ENCODE measurements around the gene MBD3.

Gene MBD3

DNA sequence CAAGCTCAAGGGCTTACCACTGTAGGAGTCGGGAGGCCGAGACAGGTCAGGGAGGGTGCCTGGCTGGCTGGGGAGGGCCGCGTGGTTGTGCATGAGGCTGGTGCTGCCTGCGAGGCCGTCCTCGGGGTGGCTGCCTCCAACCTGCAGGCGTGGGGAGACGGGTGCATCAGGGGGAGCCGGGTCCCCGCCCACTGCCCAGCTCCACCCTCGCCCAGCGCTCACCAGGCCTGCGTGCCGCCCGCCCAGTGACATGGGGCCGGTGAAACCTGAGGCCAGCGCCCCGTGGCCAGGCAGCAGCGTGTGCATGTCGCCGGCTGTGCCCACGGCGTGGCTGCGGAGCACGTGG, 26.4 kb upstream of the MBD3 start:
- TF ChIP-seq, protein P1, sequence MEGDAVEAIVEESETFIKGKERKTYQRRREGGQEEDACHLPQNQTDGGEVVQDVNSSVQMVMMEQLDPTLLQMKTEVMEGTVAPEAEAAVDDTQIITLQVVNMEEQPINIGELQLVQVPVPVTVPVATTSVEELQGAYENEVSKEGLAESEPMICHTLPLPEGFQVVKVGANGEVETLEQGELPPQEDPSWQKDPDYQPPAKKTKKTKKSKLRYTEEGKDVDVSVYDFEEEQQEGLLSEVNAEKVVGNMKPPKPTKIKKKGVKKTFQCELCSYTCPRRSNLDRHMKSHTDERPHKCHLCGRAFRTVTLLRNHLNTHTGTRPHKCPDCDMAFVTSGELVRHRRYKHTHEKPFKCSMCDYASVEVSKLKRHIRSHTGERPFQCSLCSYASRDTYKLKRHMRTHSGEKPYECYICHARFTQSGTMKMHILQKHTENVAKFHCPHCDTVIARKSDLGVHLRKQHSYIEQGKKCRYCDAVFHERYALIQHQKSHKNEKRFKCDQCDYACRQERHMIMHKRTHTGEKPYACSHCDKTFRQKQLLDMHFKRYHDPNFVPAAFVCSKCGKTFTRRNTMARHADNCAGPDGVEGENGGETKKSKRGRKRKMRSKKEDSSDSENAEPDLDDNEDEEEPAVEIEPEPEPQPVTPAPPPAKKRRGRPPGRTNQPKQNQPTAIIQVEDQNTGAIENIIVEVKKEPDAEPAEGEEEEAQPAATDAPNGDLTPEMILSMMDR (IDR thresholded peaks at IDR 0.05; ENCODE audit: low read depth, low read length), result no peak
- no peak overlapping the region for H3K4me3 ChIP-seq (ENCODE audit: low read depth, low read length)

DNA sequence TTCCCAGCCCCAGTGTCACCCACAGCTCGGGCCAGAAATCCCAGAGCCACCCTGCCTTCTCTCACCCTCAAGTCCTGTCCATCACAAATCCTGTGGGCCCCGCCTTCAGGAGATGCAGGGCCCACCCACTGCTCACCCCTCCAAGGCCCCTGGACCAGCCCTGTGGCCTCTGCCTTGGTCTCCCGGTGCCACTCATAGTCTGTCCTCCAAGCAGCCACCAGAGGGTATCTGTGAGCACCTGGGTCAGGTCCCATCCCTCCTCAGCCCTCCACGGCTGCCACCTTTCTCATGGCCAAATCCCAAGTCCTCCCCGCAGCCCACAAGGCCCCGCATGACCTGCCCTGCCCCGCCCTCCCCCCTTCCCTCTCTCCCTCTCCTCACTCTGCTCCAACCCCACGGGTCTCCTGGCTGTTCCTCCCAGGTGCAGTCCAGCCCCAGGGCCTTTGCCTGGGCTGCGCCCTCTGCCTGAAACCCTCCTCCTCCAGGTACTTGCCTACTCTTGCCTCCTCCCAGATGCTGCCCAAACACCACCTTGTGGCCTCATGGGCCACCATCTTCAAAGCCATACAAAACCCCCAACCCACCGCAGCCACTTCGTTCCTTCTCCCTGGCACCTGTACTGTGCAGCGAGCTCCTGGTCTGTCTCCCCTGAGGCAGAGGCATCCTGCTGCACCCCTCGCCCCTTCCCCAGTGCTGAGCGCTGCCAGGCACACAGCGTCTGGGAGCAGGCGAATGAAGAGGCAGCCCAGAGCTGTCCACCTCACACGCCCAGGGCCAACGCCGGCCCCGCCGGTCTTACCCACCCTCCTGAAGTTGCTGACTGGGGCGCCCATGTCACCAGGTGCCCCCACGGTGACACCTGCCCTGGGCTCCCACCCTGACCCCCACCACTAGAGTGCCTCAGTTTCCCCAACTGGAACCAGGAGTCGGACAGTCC, 25.8 kb upstream of the MBD3 start:
- H3K4me3 ChIP-seq (ENCODE audit: low read depth, low read length), result no peak overlapping the region
- TF ChIP-seq, protein P1 (IDR thresholded peaks at IDR 0.05; ENCODE audit: low read depth, low read length), result no peak

DNA sequence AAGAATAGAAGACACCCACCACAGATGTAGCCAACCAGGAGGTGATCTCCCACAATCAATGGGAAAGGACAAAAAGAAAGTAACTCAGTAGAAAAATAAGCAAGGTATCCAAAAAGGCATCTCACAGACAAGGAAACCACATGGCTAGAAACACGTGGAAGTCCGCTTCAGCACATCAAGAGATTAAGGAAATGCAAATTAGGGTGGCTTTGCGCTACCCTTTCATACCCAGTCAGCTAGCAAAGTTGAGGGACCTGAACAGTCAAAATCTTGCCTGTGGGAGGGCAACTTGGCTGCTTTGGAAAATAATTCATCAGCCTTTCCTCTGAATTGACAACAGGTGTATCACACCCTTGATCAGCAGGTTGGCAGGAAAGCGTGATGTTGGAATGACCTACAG, 24.2 kb upstream of the MBD3 start:
- TF ChIP-seq, protein P1 (IDR thresholded peaks at IDR 0.05; ENCODE audit: low read depth, low read length), result no peak
- H3K4me3 ChIP-seq (ENCODE audit: low read depth, low read length), result no peak overlapping the region

DNA sequence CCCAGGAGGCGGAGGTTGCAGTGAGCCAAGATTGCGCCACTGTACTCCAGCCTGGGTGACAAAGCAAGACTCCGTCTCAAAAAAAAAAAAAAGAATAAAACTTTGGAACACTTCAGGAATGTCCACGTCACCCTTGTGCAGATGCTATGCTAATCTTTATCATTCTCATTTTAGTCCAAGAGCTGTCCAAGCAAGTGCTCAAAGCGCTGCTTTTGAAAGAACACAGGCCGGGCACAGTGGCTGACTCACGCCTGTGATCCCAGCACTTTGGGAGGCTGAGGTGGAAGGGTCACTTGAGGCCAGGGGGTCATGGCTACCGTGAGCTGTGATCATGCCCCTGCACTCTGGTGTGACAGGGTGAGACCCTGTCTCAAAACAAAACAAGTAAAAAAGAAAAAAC, 23.7 kb upstream of the MBD3 start:
- no peak overlapping the region for H3K4me3 ChIP-seq (ENCODE audit: low read depth, low read length)
- TF ChIP-seq, protein P1 (IDR thresholded peaks at IDR 0.05; ENCODE audit: low read depth, low read length), result no peak

DNA sequence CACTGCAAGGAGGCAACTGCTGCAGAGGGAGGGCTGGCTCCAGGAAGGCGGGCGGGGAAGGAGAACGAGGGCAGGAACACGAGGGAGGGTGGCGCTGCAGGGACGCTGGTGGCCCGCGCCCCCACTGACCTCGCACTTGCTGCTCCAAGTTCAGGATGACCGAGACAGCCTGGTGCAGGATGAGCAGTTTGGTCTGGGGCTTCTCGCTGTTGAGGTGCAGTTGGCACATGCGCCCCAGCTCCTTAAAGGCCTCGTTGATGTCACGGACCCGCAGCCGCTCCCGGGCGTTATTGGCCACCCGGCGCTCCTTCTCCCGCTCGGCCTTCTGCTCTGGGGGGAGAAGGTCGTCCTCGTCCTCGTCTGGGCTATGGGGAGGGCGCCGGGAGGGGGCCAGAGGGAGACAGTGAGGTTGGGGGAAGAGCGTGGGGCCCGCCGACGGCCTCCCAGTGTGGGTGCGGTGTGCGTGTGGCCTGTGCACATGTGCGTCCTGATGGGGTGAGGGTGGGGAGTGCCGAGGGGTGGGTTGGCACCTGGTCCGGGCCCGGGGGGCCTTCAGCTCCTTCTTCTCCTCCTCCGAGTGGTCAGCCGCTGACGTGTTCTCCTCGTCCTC, 22.6 kb upstream of the MBD3 start:
- no peak overlapping the region for H3K4me3 ChIP-seq (ENCODE audit: low read depth, low read length)

DNA sequence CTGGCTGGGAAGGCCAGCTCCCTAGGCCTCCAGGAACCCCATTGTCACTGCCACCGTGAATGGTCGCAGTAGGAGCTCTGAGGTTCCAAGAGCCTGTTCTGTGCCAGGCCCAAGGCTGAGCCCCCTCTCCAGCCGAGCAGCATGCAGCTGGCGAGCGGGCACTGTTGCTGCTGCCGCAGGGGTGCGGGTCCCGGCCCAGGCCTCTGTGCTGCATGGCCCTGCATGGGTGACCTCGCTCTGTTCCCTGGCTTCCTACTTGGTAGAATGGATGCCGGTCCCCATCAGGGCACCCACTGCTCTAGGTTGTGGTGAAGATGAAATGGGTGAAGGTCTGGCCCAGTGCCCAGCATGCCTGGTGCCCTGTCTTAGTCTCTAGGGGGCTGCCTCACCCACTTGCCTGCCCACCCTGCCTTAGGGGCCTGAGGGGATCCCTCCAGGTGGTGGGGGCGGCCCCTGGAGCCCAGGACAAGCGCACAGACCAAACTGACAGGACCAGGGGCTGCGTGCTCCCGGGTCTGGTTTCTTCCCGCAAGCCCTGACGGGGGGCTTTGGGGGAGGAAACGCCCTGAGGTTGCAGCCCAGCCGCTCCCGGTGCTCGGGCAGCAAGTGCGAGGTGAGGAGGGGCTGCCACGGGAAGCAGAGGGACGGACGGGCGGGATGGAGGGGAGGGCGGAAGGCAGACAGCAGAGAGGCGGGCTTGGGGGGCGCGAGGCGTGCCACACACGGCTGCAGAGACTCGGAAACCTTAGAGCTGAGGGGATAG, 21.3 kb upstream of the MBD3 start:
- TF ChIP-seq, protein P1 (IDR thresholded peaks at IDR 0.05; ENCODE audit: low read depth, low read length), result no peak
- no peak overlapping the region for H3K4me3 ChIP-seq (ENCODE audit: low read depth, low read length)

More for the DNA sequence above, 22.6 kb upstream of the MBD3 start:
- TF ChIP-seq, protein P1 (IDR thresholded peaks at IDR 0.05; ENCODE audit: low read depth, low read length), result no peak
